Suppressor macrophage treated with lipopolysaccharide for 4 hours (primary cell): Measurements from ENCODE around the gene DCDC2B.
"Not testable (repeated sequence)": the region's sequence is repeated elsewhere in the genome, so short reads cannot be mapped to it uniquely, and the experiment has no call there.

Experiments used
- DNase-seq: peaks from one replicate; pipeline ENCODE4 v3.0.0-alpha.2; 2020

Gene DCDC2B

GRCh38 chr1:32228771-32229170 lies 19.9 kb downstream of the DCDC2B start:
- no peak for DNase-seq

- DNase-seq: no peak
Measured at GRCh38 chr1:32231843-32232432, 23.0 kb downstream of the DCDC2B start.

- DNase-seq: no peak
Measured at GRCh38 chr1:32232558-32233304, 23.8 kb downstream of the DCDC2B start.

- DNase-seq: no peak
Measured at GRCh38 chr1:32234792-32235191, 25.9 kb downstream of the DCDC2B start.

GRCh38 chr1:32239337-32239736 lies 30.4 kb downstream of the DCDC2B start:
- DNase-seq: no peak

GRCh38 chr1:32239790-32240139 lies 30.9 kb downstream of the DCDC2B start:
- DNase-seq: no peak

GRCh38 chr1:32240140-32240951 lies 31.5 kb downstream of the DCDC2B start:
- DNase-seq: peak; percentile 59

- peak; percentile 19 for DNase-seq
Measured at GRCh38 chr1:32241001-32241763, 32.3 kb downstream of the DCDC2B start.

- peak; percentile 50 for DNase-seq
Measured at GRCh38 chr1:32242341-32242851, 33.5 kb downstream of the DCDC2B start.

GRCh38 chr1:32246888-32247273 lies 38.0 kb downstream of the DCDC2B start, which contains the start of gene FAM167B:
Gene FAM167B, plus strand, starts transcription at chr1:32247222. Its CDS starts 200 bp downstream, at chr1:32247422.
- no peak for DNase-seq

GRCh38 chr1:32247452-32247851 lies 38.6 kb downstream of the DCDC2B start:
- DNase-seq: no peak

- peak; percentile 85 for DNase-seq
Measured at GRCh38 chr1:32247983-32248889, 39.3 kb downstream of the DCDC2B start.

- no peak for DNase-seq
Measured at GRCh38 chr1:32249831-32250525, 41.1 kb downstream of the DCDC2B start.

GRCh38 chr1:32250893-32251716 lies 42.2 kb downstream of the DCDC2B start, which contains the start of gene LCK:
Gene LCK, plus strand, starts transcription at chr1:32251265. Its CDS starts 23,065 bp downstream, at chr1:32274330.
- no peak for DNase-seq

GRCh38 chr1:32255072-32256071 lies 46.5 kb downstream of the DCDC2B start:
- DNase-seq: no peak

GRCh38 chr1:32256473-32257226 lies 47.8 kb downstream of the DCDC2B start:
- no peak for DNase-seq

GRCh38 chr1:32257227-32257508 lies 48.3 kb downstream of the DCDC2B start:
- no peak for DNase-seq

- not testable (repeated sequence) for DNase-seq
Measured at GRCh38 chr1:32263236-32263593, 54.3 kb downstream of the DCDC2B start.
